Stimulated activated naive B cell treated with anti-CD40 and anti-IgM and Interleukin-4, amounts not matched to agents 10 μg/mL and 1 μg/mL and 100 μg/mL, for 72 hours (primary cell): ENCODE measurements around the gene FITM2.
"Not testable (repeated sequence)": the region's sequence is repeated elsewhere in the genome, so short reads cannot be mapped to it uniquely, and the experiment has no call there.

Experiments
- ATAC-seq, 2 donors: fragments of 150-1000 bp; cut with Tn5 transposase; replicated peaks; 2 replicates each; pipeline ENCODE4 v1.10.0; 2021; ENCODE audit warnings: moderate library complexity in 1 of 2
- DNase-seq: peaks from one replicate; pipeline ENCODE4 v3.0.0; 2021
- H3K27ac Mint-ChIP-seq: one replicate; pipeline ENCODE4 v1.8.0; 2022; ENCODE audit warnings: mild to moderate bottlenecking, mixed read lengths
- H3K27me3 Mint-ChIP-seq, 2 donors: one replicate each; pipeline ENCODE4 v1.8.0; 2022; ENCODE audit warnings: mixed read lengths in 2 of 2
- H3K36me3 Mint-ChIP-seq, 2 donors: one replicate each; pipeline ENCODE4 v1.8.0; 2022; ENCODE audit warnings: mixed read lengths in 2 of 2, mild to moderate bottlenecking in 1 of 2
- H3K4me1 Mint-ChIP-seq, 2 donors: one replicate each; pipeline ENCODE4 v1.8.0; 2022; ENCODE audit warnings: mixed read lengths in 2 of 2, mild to moderate bottlenecking in 1 of 2
- H3K4me3 Mint-ChIP-seq, 2 donors: one replicate each; pipeline ENCODE4 v1.8.0; 2022; ENCODE audit warnings: mild to moderate bottlenecking in 2 of 2, mixed read lengths in 2 of 2, moderate library complexity in 1 of 2
- H3K9me3 Mint-ChIP-seq, 2 donors: one replicate each; pipeline ENCODE4 v1.8.0; 2022; ENCODE audit warnings: mixed read lengths in 2 of 2, mild to moderate bottlenecking in 1 of 2

Gene FITM2, protein sequence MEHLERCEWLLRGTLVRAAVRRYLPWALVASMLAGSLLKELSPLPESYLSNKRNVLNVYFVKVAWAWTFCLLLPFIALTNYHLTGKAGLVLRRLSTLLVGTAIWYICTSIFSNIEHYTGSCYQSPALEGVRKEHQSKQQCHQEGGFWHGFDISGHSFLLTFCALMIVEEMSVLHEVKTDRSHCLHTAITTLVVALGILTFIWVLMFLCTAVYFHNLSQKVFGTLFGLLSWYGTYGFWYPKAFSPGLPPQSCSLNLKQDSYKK

GRCh38 chr20:44310664-44311639 is at the start of gene FITM2:
FITM2 (minus strand) TSS chr20:44311202; CDS start chr20:44311148, 54 bp downstream.
- Mint-ChIP-seq H3K36me3 (peaks cover 6 to 11% of the 10 kb centered on the region in 2 donors), H3K27me3 (no peaks in the 10 kb centered on the region), H3K4me3 (peak within 1 kb of the TSS; percentile 88 to 97), H3K9me3 (no peaks in the 10 kb centered on the region), H3K27ac (peak within 1 kb of the TSS; percentile 97), H3K4me1 (peaks cover 16 to 26% of the 10 kb centered on the region in 2 donors)
- ATAC-seq (peak; percentile 92), DNase-seq (peak; percentile 98)

DNA sequence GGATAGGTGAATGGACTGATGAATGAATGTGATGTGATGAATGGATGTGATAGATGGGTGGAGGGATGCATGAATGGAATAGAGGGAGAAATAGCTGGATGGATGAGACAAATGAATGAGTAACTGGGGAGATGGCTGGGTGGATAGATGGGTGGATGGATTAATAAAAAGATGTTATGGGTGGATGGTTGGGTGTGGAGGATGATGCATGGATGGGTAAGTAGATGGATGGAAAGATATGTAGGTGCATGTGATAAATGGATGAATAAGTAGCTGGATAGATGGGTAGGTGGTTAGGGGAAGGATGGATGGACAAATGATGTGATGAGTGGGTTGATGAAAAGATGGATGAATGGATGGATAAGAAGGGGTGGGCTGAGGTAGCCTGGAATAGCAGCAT is 49.2 kb upstream of the FITM2 start:
- no peaks in the 10 kb centered on the region for H3K9me3 Mint-ChIP-seq
- H3K4me1 Mint-ChIP-seq = no peaks in the 10 kb centered on the region
- H3K4me3 Mint-ChIP-seq = no peak overlapping the region
- no peak overlapping the region for H3K27ac Mint-ChIP-seq
- ATAC-seq = no peak
- no peaks in the 10 kb centered on the region for H3K36me3 Mint-ChIP-seq
- no peak for DNase-seq
- peaks cover 13 to 23% of the 10 kb centered on the region in 2 donors for H3K27me3 Mint-ChIP-seq

GRCh38 chr20:44358776-44359175 is 47.8 kb upstream of the FITM2 start:
- Mint-ChIP-seq H3K4me3 (no peak overlapping the region), H3K36me3 (no peaks in the 10 kb centered on the region), H3K27me3 (peaks cover 18 to 25% of the 10 kb centered on the region in 2 donors), H3K9me3 (no peaks in the 10 kb centered on the region), H3K27ac (no peak overlapping the region), H3K4me1 (no peaks in the 10 kb centered on the region)
- no peak for ATAC-seq
- DNase-seq = no peak

DNA sequence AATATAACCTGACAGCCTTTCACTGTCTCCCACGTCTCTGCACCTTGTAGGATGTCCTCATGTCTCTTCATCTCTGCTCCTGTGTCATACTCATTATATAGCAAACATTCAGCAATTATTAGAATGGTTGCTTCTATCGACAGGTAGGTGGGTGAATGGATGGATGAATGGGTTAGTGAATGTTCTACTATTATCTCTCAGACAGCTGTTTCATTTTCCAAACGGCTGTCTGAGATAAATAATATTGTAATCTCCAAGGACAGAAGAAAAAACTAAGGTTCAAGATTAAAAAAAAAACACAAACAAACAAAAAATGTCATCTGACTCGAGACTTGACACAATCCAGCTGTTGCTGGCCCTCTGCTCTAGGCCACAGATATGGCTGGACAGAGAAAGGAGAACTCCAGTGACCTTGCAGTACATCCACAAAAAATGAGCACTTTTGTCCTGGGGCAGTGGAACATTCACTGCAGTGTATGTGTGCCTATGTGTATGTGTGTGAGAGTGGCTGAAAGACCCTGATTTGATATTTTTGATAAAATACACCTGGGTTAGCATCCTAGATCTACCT is 46.6 kb upstream of the FITM2 start:
- DNase-seq = no peak
- Mint-ChIP-seq H3K9me3 (no peaks in the 10 kb centered on the region), H3K36me3 (no peaks in the 10 kb centered on the region), H3K27ac (no peak overlapping the region), H3K4me3 (no peak overlapping the region), H3K27me3 (peaks cover 18 to 25% of the 10 kb centered on the region in 2 donors), H3K4me1 (no peaks in the 10 kb centered on the region)
- no peak for ATAC-seq

- H3K27ac Mint-ChIP-seq = no peak overlapping the region
- peaks cover 0 to 2% of the 10 kb centered on the region in 2 donors for H3K4me1 Mint-ChIP-seq
- no peak overlapping the region for H3K4me3 Mint-ChIP-seq
- no peaks in the 10 kb centered on the region for H3K36me3 Mint-ChIP-seq
- no peaks in the 10 kb centered on the region for H3K9me3 Mint-ChIP-seq
- DNase-seq (no peak), ATAC-seq (no peak)
- H3K27me3 Mint-ChIP-seq = peaks cover 24 to 31% of the 10 kb centered on the region in 2 donors
These were observed 46.0 kb upstream of the FITM2 start for GRCh38 chr20:44357020-44357419.

DNA sequence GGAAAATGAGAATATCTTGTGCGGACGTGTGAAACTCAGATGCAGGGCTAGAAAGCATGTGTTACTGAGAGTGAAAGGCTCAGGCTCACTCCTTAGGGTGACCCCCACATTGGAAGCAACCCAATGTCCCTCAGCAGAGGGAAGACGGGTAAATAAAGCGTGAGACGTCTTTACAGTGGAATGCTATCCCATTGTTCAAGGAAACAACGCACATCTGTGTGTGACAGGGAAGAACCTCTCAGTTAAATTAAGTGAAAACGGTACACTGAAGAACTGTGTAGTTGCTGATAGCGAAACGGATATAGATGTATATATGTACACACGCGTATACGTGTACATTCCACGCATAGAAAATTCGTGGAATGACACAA is 45.3 kb upstream of the FITM2 start:
- DNase-seq (no peak), ATAC-seq (no peak)
- Mint-ChIP-seq H3K36me3 (no peaks in the 10 kb centered on the region), H3K27ac (no peak overlapping the region), H3K9me3 (no peaks in the 10 kb centered on the region), H3K4me3 (no peak overlapping the region), H3K27me3 (peaks cover 28 to 37% of the 10 kb centered on the region in 2 donors), H3K4me1 (peaks cover 0 to 6% of the 10 kb centered on the region in 2 donors)

GRCh38 chr20:44355498-44356352 is 44.7 kb upstream of the FITM2 start, which contains the start of gene HNF4A:
HNF4A (plus strand) TSS chr20:44355699; CDS start chr20:44355805, 106 bp downstream.
- H3K36me3 Mint-ChIP-seq = no peaks in the 10 kb centered on the region
- no peak for DNase-seq
- H3K27ac Mint-ChIP-seq = no peak within 1 kb of the TSS
- H3K4me1 Mint-ChIP-seq = peaks cover 0 to 6% of the 10 kb centered on the region in 2 donors
- no peak within 1 kb of the TSS for H3K4me3 Mint-ChIP-seq
- peaks cover 28 to 37% of the 10 kb centered on the region in 2 donors for H3K27me3 Mint-ChIP-seq
- ATAC-seq = no peak
- H3K9me3 Mint-ChIP-seq = no peaks in the 10 kb centered on the region

GRCh38 chr20:44354979-44355497 is 44.0 kb upstream of the FITM2 start:
- ATAC-seq (no peak), DNase-seq (no peak)
- no peak overlapping the region for H3K4me3 Mint-ChIP-seq
- no peaks in the 10 kb centered on the region for H3K9me3 Mint-ChIP-seq
- peaks cover 24 to 31% of the 10 kb centered on the region in 2 donors for H3K27me3 Mint-ChIP-seq
- H3K36me3 Mint-ChIP-seq = no peaks in the 10 kb centered on the region
- no peak overlapping the region for H3K27ac Mint-ChIP-seq
- peaks cover 0 to 6% of the 10 kb centered on the region in 2 donors for H3K4me1 Mint-ChIP-seq

DNA sequence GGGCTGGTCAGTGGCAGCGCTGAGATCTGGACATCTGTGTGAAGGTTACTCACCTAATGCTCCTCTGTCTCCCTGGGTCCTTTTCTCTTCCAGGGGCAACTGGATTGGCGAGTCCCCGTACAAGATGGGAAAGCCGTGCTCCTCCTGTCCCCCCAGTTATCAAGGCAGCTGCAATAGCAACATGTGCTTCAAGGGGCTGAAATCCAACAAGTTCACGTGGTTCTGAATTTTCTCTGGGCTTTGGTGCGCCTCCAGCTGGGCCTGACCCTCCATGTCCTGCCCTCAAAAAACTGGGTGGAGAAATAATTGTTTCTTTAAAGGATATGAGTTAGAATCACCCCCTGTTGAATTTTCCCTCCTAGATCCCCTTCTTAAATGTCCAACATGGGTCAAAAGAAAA is 39.6 kb upstream of the FITM2 start:
- no peaks in the 10 kb centered on the region for H3K36me3 Mint-ChIP-seq
- H3K27ac Mint-ChIP-seq = no peak overlapping the region
- H3K4me1 Mint-ChIP-seq = peaks cover 0 to 6% of the 10 kb centered on the region in 2 donors
- peaks cover 26 to 30% of the 10 kb centered on the region in 2 donors for H3K27me3 Mint-ChIP-seq
- DNase-seq = no peak
- no peak for ATAC-seq
- no peaks in the 10 kb centered on the region for H3K9me3 Mint-ChIP-seq
- no peak overlapping the region for H3K4me3 Mint-ChIP-seq

GRCh38 chr20:44349349-44349748 is 38.3 kb upstream of the FITM2 start:
- H3K9me3 Mint-ChIP-seq = no peaks in the 10 kb centered on the region
- DNase-seq (no peak), ATAC-seq (no peak)
- H3K27ac Mint-ChIP-seq = no peak overlapping the region
- H3K4me3 Mint-ChIP-seq = no peak overlapping the region
- no peaks in the 10 kb centered on the region for H3K36me3 Mint-ChIP-seq
- peaks cover 0 to 6% of the 10 kb centered on the region in 2 donors for H3K4me1 Mint-ChIP-seq
- H3K27me3 Mint-ChIP-seq = peaks cover 20% of the 10 kb centered on the region in 2 donors

DNA sequence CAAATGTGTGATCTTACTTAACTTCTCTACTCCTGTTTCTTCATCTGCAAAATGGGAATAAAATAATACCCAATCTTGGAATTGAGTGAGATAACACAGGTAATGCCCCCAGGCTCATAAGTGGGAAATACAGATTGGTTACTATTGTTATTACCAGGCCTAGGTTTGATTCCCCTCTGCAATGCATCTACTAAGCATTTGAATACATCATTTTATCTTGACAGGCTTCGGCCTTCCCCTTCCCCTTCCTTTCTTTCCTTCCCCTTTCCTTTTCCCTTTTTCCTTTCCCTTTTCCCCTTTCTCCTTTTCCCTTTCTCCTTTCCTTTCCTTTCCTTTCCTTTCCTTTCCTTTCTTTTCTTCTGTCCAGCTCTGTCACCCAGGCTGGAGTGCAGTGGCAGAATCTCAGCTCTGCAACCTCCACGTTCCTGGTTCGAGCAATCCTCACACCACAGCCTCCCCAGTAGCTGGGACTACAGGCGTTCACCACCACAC is 37.2 kb upstream of the FITM2 start:
- ATAC-seq (no peak), DNase-seq (no peak)
- Mint-ChIP-seq H3K4me1 (peaks cover 0 to 6% of the 10 kb centered on the region in 2 donors), H3K27ac (no peak overlapping the region), H3K27me3 (peaks cover 20% of the 10 kb centered on the region in 2 donors), H3K4me3 (no peak overlapping the region), H3K36me3 (no peaks in the 10 kb centered on the region), H3K9me3 (no peaks in the 10 kb centered on the region)

DNA sequence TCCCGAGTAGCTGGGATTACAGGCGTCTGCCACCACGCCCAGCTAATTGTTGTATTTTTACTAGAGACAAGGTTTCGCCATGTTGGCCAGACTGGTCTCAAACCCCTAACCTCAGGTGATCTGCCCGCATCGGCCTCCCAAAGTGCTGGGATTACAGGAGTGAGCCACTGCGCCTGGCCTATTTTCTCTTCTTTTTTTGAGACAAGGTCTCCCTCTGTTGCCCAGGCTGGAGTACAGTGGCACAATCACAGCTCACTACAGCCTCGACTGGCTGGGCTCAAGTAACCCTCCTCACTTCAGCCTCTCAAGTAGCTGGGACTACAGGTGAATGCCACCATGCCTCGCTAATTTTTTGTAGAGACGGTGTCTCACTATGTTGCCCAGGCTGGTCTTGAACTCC is 34.9 kb upstream of the FITM2 start:
- H3K9me3 Mint-ChIP-seq, ATAC-seq, H3K27ac Mint-ChIP-seq, H3K27me3 Mint-ChIP-seq, H3K4me3 Mint-ChIP-seq, DNase-seq, H3K4me1 Mint-ChIP-seq, H3K36me3 Mint-ChIP-seq: not testable (repeated sequence)

GRCh38 chr20:44345147-44345546 is 34.1 kb upstream of the FITM2 start:
- H3K4me3 Mint-ChIP-seq = no peak overlapping the region
- DNase-seq = no peak
- H3K4me1 Mint-ChIP-seq = no peaks in the 10 kb centered on the region
- H3K36me3 Mint-ChIP-seq = no peaks in the 10 kb centered on the region
- H3K27me3 Mint-ChIP-seq = peaks cover 9 to 10% of the 10 kb centered on the region in 2 donors
- ATAC-seq = no peak
- no peaks in the 10 kb centered on the region for H3K9me3 Mint-ChIP-seq
- H3K27ac Mint-ChIP-seq = no peak overlapping the region
